ENCODE results near the gene FGD6.
"Not testable (repeated sequence)": the region's sequence is repeated elsewhere in the genome, so short reads cannot be mapped to it uniquely, and the experiment has no call there.

Gene FGD6

DNA sequence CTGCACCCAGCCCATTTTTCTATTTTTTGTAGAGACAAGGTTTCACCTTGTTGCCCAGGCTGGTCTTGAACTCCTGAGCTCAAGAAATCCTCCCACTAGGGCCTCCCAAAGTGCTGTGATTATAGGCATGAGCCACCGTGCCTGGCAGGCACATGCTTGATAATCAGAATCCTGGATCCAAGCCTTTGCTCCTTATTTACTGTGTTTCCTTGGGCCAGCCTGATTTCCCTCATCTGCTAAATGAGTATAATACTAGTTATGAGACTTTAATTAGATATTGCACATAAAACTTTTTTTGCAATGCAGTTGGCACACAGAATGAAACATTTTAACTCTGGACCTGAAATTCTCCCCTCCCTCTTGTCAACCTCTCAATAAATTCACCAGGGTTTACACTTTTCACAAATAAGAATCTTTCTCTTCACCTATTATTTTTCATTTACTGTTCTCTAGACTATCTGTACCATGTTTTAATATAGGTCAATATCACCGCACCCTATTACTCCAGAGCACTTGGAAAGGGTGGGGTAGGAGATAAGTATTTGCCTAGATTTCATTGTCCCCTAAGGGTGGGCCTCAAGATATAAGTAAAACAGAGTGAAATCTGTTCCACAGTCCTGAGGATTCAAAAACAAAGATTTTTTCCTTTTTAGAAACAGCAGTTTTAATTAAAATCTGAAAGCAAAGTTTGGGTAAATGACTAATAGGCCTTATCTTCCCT, 74.7 kb downstream of the FGD6 start:
- DNase-seq (ENCODE audit: extremely low spot score): no peak
- CTCF ChIA-PET: no interaction called here
- no peak for TF ChIP-seq NFRKB (IDR thresholded peaks at IDR 0.05)
- TF ChIP-seq FOXK2 (IDR thresholded peaks at IDR 0.05): no peak
- no peak for TF ChIP-seq CTBP1 (IDR thresholded peaks at IDR 0.05; ENCODE audit: borderline replicate concordance)
- TF ChIP-seq ARNT (IDR thresholded peaks at IDR 0.05): no peak
- no peak for TF ChIP-seq BHLHE40 (IDR thresholded peaks at IDR 0.05; ENCODE audit: borderline replicate concordance)
- TF ChIP-seq L3MBTL2 (conservative IDR thresholded peaks at IDR 0.05): no peak
- TF ChIP-seq ZNF384 (IDR thresholded peaks at IDR 0.05): no peak
- TF ChIP-seq SUZ12 (IDR thresholded peaks at IDR 0.05): no peak
- POLR2A ChIA-PET: no interaction called here

DNA sequence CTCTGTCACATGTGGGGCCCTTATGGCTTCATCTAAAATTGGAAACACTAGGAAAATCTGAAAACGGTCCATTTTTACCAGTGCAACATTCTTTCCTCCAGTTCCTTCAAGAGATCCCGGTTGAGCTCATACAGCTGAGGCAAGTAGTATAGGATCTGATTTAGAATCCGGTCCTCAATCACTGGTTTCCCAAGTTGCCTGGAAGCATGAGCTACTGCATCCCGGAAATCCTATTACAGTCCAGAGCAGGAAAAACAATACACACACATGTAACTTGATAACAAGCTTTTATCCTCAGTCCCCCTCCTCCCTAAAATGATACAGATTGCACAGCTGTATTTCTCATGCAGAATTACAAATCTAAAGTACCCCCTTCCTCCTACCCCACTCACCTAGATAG, 76.0 kb downstream of the FGD6 start:
- POLR2A ChIA-PET: no interaction called here
- CTCF ChIA-PET: interaction anchor here (1.0 kb wide), 1 partner anchor 8 kb away, joined by 3 read pairs; no protein-coding TSS in a partner anchor
- DNase-seq (ENCODE audit: extremely low spot score): no peak
- no peak for TF ChIP-seq FOXK2 (IDR thresholded peaks at IDR 0.05)

DNA sequence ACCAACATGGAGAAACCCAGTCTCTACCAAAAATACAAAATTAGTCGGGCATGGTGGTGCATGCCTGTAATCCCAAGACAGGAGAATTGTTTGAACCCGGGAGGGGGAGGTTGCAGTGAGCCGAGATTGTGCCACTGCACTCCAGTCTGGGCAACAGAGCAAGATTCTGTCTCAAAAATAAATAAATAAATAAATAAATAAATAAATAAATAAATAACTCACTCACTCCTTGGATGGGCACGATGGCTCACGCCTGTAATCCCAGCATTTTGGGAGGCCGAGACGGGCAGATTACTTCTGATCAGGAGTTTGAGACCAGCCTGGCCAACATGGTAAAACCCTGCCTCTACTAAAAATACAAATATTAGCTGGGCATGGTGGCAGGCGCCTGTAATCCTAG, 79.2 kb downstream of the FGD6 start:
- CTCF ChIA-PET, POLR2A ChIA-PET: not testable (repeated sequence)

GRCh38 chr12:95136598-95136997, 80.7 kb downstream of the FGD6 start:
- TF ChIP-seq ARNT (IDR thresholded peaks at IDR 0.05) (no peak), LEF1 (IDR thresholded peaks at IDR 0.05; ENCODE audit: borderline replicate concordance) (no peak), HDGF (IDR thresholded peaks at IDR 0.05; ENCODE audit: borderline replicate concordance) (no peak), SP1 (IDR thresholded peaks at IDR 0.05) (no peak), FOXM1 (IDR thresholded peaks at IDR 0.05; ENCODE audit: borderline replicate concordance) (no peak), ELF4 (IDR thresholded peaks at IDR 0.05) (no peak), NFRKB (IDR thresholded peaks at IDR 0.05) (no peak), ZNF384 (IDR thresholded peaks at IDR 0.05) (no peak), FOXK2 (IDR thresholded peaks at IDR 0.05) (no peak), CTBP1 (IDR thresholded peaks at IDR 0.05; ENCODE audit: borderline replicate concordance) (no peak), L3MBTL2 (conservative IDR thresholded peaks at IDR 0.05) (no peak), TARDBP (IDR thresholded peaks at IDR 0.05) (no peak)
- TF ChIP-seq, protein P1, sequence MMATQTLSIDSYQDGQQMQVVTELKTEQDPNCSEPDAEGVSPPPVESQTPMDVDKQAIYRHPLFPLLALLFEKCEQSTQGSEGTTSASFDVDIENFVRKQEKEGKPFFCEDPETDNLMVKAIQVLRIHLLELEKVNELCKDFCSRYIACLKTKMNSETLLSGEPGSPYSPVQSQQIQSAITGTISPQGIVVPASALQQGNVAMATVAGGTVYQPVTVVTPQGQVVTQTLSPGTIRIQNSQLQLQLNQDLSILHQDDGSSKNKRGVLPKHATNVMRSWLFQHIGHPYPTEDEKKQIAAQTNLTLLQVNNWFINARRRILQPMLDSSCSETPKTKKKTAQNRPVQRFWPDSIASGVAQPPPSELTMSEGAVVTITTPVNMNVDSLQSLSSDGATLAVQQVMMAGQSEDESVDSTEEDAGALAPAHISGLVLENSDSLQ (IDR thresholded peaks at IDR 0.05): no peak
- ChIA-PET CTCF (no interaction called here), POLR2A (no interaction called here)
- no peak for DNase-seq (ENCODE audit: extremely low spot score)

More for the DNA sequence above, 79.2 kb downstream of the FGD6 start:
- not testable (repeated sequence) for DNase-seq (ENCODE audit: extremely low spot score)

DNA sequence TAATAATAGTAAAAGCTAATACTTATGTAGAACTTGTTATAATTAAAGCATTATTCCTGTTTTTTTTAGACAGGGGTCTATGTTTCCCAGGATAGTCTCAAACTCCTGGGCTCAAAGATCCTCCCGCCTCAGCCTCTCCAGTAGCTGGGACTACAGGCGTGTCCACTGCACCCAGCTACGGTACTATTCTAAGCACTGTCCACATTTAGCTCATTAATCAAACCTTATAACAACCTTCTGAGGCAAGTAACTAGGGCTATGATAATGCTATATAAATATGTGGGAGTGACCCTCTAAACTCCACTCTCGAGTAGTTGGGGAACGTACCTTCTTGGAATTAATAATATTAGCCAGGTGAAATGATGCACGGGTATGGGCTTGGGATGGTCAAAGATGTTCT, 83.2 kb downstream of the FGD6 start:
- no peak for DNase-seq (ENCODE audit: extremely low spot score)
- TF ChIP-seq, protein P1 (IDR thresholded peaks at IDR 0.05): no peak
- TF ChIP-seq FOXA1 (IDR thresholded peaks at IDR 0.05) (no peak), LEF1 (IDR thresholded peaks at IDR 0.05; ENCODE audit: borderline replicate concordance) (no peak), NFRKB (IDR thresholded peaks at IDR 0.05) (no peak), BHLHE40 (IDR thresholded peaks at IDR 0.05; ENCODE audit: borderline replicate concordance) (no peak), FOXK2 (IDR thresholded peaks at IDR 0.05) (no peak), L3MBTL2 (conservative IDR thresholded peaks at IDR 0.05) (no peak), HDGF (IDR thresholded peaks at IDR 0.05; ENCODE audit: borderline replicate concordance) (no peak), SUZ12 (IDR thresholded peaks at IDR 0.05) (no peak), SP1 (IDR thresholded peaks at IDR 0.05) (no peak)
- ChIA-PET POLR2A (no interaction called here), CTCF (interaction anchor here (0.5 to 0.7 kb wide), 2 partner anchors 372 to 514 kb away, joined by 3 to 5 read pairs; no protein-coding TSS in a partner anchor)

- TF ChIP-seq ARNT (IDR thresholded peaks at IDR 0.05) (no peak), BHLHE40 (IDR thresholded peaks at IDR 0.05; ENCODE audit: borderline replicate concordance) (no peak), CTBP1 (IDR thresholded peaks at IDR 0.05; ENCODE audit: borderline replicate concordance) (no peak), SP1 (IDR thresholded peaks at IDR 0.05) (no peak), NFRKB (IDR thresholded peaks at IDR 0.05) (no peak), L3MBTL2 (conservative IDR thresholded peaks at IDR 0.05) (no peak), FOXA1 (IDR thresholded peaks at IDR 0.05) (no peak), HDGF (IDR thresholded peaks at IDR 0.05; ENCODE audit: borderline replicate concordance) (no peak), LEF1 (IDR thresholded peaks at IDR 0.05; ENCODE audit: borderline replicate concordance) (no peak), FOXM1 (IDR thresholded peaks at IDR 0.05; ENCODE audit: borderline replicate concordance) (no peak), FOXK2 (IDR thresholded peaks at IDR 0.05) (no peak), TARDBP (IDR thresholded peaks at IDR 0.05) (no peak), ZNF384 (IDR thresholded peaks at IDR 0.05) (no peak), SUZ12 (IDR thresholded peaks at IDR 0.05) (no peak), ELF4 (IDR thresholded peaks at IDR 0.05) (no peak)
- TF ChIP-seq, protein P1 (IDR thresholded peaks at IDR 0.05): no peak
- POLR2A ChIA-PET: no interaction called here
These were observed 85.5 kb downstream of the FGD6 start for GRCh38 chr12:95131589-95132340.

More at GRCh38 chr12:95131589-95132340, 85.5 kb downstream of the FGD6 start:
- CTCF ChIA-PET: no interaction called here
- no peak for DNase-seq (ENCODE audit: extremely low spot score)
